ENCODE results near the gene MIA2. TPM values are rescaled to one million over a fixed set of nuclear protein-coding genes. Genes with fewer than 3 reads are reported as not detected.
"Not testable (repeated sequence)": the region's sequence is repeated elsewhere in the genome, so short reads cannot be mapped to it uniquely, and the experiment has no call there.

Gene MIA2
- total RNA-seq, 4 donors from 2014 or later: 54.1 to 83.0 (median 71.4) TPM

- no peak for DNase-seq
- TF ChIP-seq CTCF (IDR thresholded peaks at IDR 0.05) (no peak), POLR2AphosphoS5 (IDR thresholded peaks at IDR 0.05) (no peak), EP300 (IDR thresholded peaks at IDR 0.05; ENCODE audit: low read depth) (no peak), POLR2A (IDR thresholded peaks at IDR 0.05) (no peak)
- 84 to 93% methylated on average over 3 of the region's 3 CpGs for WGBS, 2 donors (ENCODE audit: low coverage in 1 of 2)
- intact Hi-C loops (cut with DNase I; ENCODE audit: low total_unique reads): no loop called here
- Histone ChIP-seq H3K4me3 (no peak overlapping the region), H3K4me1 (peaks cover 0 to 19% (median 4%) of the 10 kb centered on the region in 4 donors), H3K9me3 (no peaks in the 10 kb centered on the region), H3K27ac (no peak overlapping the region), H3K27me3 (no peaks in the 10 kb centered on the region), H3K36me3 (no peaks in the 10 kb centered on the region)
- in situ Hi-C loops (cut with MboI; ENCODE audit: low pct_ligation_motif_present in 1 of 4, low pct_unique_long_range_greater_than_20kb in 1 of 4, low sequenced_read_pairs in 3 of 4): no loop called here
Observed at GRCh38 chr14:39229601-39230110, 4.1 kb upstream of the MIA2 start.

GRCh38 chr14:39230416-39231035 lies 3.2 kb upstream of the MIA2 start:
- WGBS, 2 donors (ENCODE audit: low coverage in 1 of 2): 78 to 84% methylated on average over 4 to 5 of the region's 5 CpGs
- Histone ChIP-seq H3K36me3 (no peaks in the 10 kb centered on the region), H3K27ac (no peak overlapping the region), H3K9me3 (no peaks in the 10 kb centered on the region), H3K4me1 (peaks cover 0 to 20% (median 4%) of the 10 kb centered on the region in 4 donors), H3K27me3 (no peaks in the 10 kb centered on the region), H3K4me3 (no peak overlapping the region)
- no peak for DNase-seq
- intact Hi-C loops (cut with DNase I; ENCODE audit: low total_unique reads) (no loop called here), in situ Hi-C loops (cut with MboI; ENCODE audit: low pct_ligation_motif_present in 1 of 4, low pct_unique_long_range_greater_than_20kb in 1 of 4, low sequenced_read_pairs in 3 of 4) (no loop called here)
- no peak for TF ChIP-seq POLR2AphosphoS5 (IDR thresholded peaks at IDR 0.05)
- TF ChIP-seq POLR2A (IDR thresholded peaks at IDR 0.05): no peak
- TF ChIP-seq CTCF (IDR thresholded peaks at IDR 0.05): no peak
- TF ChIP-seq EP300 (IDR thresholded peaks at IDR 0.05; ENCODE audit: low read depth): no peak

GRCh38 chr14:39231751-39232553 lies 1.8 kb upstream of the MIA2 start:
- H3K4me3 ChIP-seq; H3K9me3 ChIP-seq; H3K27ac ChIP-seq; H3K27me3 ChIP-seq; H3K36me3 ChIP-seq; intact Hi-C loops (cut with DNase I; ENCODE audit: low total_unique reads); in situ Hi-C loops (cut with MboI; ENCODE audit: low pct_ligation_motif_present in 1 of 4, low pct_unique_long_range_greater_than_20kb in 1 of 4, low sequenced_read_pairs in 3 of 4): not testable (repeated sequence)
- peak; percentile 14 for DNase-seq
- WGBS, 2 donors (ENCODE audit: low coverage in 1 of 2): 88 to 95% methylated on average over 11 of the region's 11 CpGs
- TF ChIP-seq CTCF (IDR thresholded peaks at IDR 0.05): peak in 2 of 5 experiments; percentile 13 to 21
- H3K4me1 ChIP-seq: peaks cover 0 to 20% (median 4%) of the 10 kb centered on the region in 4 donors

GRCh38 chr14:39232554-39233415 lies 930 bp upstream of the MIA2 start:
- DNase-seq: no peak
- H3K4me3 ChIP-seq: no peak overlapping the region
- intact Hi-C loops (cut with DNase I; ENCODE audit: low total_unique reads): no loop called here

GRCh38 chr14:39234986-39235385 lies 1.3 kb downstream of the MIA2 start:
- H3K4me1 ChIP-seq: peaks cover 0 to 20% (median 4%) of the 10 kb centered on the region in 4 donors
- in situ Hi-C loops (cut with MboI; ENCODE audit: low pct_ligation_motif_present in 1 of 4, low pct_unique_long_range_greater_than_20kb in 1 of 4, low sequenced_read_pairs in 3 of 4); H3K4me3 ChIP-seq; H3K27ac ChIP-seq; H3K9me3 ChIP-seq; H3K36me3 ChIP-seq; DNase-seq; intact Hi-C loops (cut with DNase I; ENCODE audit: low total_unique reads); H3K27me3 ChIP-seq: not testable (repeated sequence)
- 94 to 98% methylated on average over 5 of the region's 5 CpGs for WGBS, 2 donors (ENCODE audit: low coverage in 1 of 2)

More at GRCh38 chr14:39232554-39233415, 930 bp upstream of the MIA2 start:
- H3K27ac ChIP-seq: no peak overlapping the region
- in situ Hi-C loops (cut with MboI; ENCODE audit: low pct_ligation_motif_present in 1 of 4, low pct_unique_long_range_greater_than_20kb in 1 of 4, low sequenced_read_pairs in 3 of 4): no loop called here
- no peaks in the 10 kb centered on the region for H3K27me3 ChIP-seq
- TF ChIP-seq POLR2A (IDR thresholded peaks at IDR 0.05): no peak
- TF ChIP-seq EP300 (IDR thresholded peaks at IDR 0.05; ENCODE audit: low read depth): no peak
- no peak for TF ChIP-seq POLR2AphosphoS5 (IDR thresholded peaks at IDR 0.05)
- TF ChIP-seq CTCF (IDR thresholded peaks at IDR 0.05): no peak
- H3K4me1 ChIP-seq: peaks cover 0 to 20% (median 4%) of the 10 kb centered on the region in 4 donors
- no peaks in the 10 kb centered on the region for H3K9me3 ChIP-seq
- H3K36me3 ChIP-seq: no peaks in the 10 kb centered on the region
- WGBS, 2 donors (ENCODE audit: low coverage in 1 of 2): 70 to 71% methylated on average over 4 to 12 of the region's 12 CpGs

- DNase-seq, H3K4me3 ChIP-seq: not testable (repeated sequence)
Observed at GRCh38 chr14:39235466-39235865, 1.8 kb downstream of the MIA2 start.

More at GRCh38 chr14:39235466-39235865, 1.8 kb downstream of the MIA2 start:
- in situ Hi-C loops (cut with MboI; ENCODE audit: low pct_ligation_motif_present in 1 of 4, low pct_unique_long_range_greater_than_20kb in 1 of 4, low sequenced_read_pairs in 3 of 4); H3K27ac ChIP-seq; intact Hi-C loops (cut with DNase I; ENCODE audit: low total_unique reads); H3K27me3 ChIP-seq; H3K9me3 ChIP-seq; H3K36me3 ChIP-seq: not testable (repeated sequence)
- peaks cover 0 to 20% (median 4%) of the 10 kb centered on the region in 4 donors for H3K4me1 ChIP-seq

Measured in transverse colon (tissue), 4 donors.